Prostate gland (tissue), 2 donors: ENCODE measurements around the gene OR51B5. TPM values are rescaled to one million over a fixed set of nuclear protein-coding genes. Genes with fewer than 3 reads are reported as not detected.
"Not testable (repeated sequence)": the region's sequence is repeated elsewhere in the genome, so short reads cannot be mapped to it uniquely, and the experiment has no call there.

Experiments used
- DNase-seq: peaks from one replicate; pipeline ENCODE4 v3.0.0-alpha.2; 2019; ENCODE audit warnings: low spot score
- H3K27ac ChIP-seq, 2 donors: fragments of 200-600 bp; sonication (generic); 2 replicates each; pipeline ENCODE4 v1.5.1; 2017 to 2019
- H3K27me3 ChIP-seq: fragments of 200-600 bp; sonication (generic); replicated peaks from 2 replicates; pipeline ENCODE4 v1.5.1; 2019; ENCODE audit not compliant: insufficient read depth
- H3K36me3 ChIP-seq, 2 donors: fragments of 200-600 bp; sonication (generic); 1 replicate in 1 of 2; 2 replicates in 1 of 2; pipeline versions ENCODE4 v1.5.1 to v1.8.1; 2017 to 2019
- H3K4me1 ChIP-seq: fragments of 200-600 bp; sonication (generic); replicated peaks from 2 replicates; pipeline ENCODE4 v1.5.1; 2019
- H3K4me3 ChIP-seq, 2 donors: fragments of 200-600 bp; sonication (generic); 2 replicates each; pipeline ENCODE4 v1.5.1; 2017 to 2019
- H3K9me3 ChIP-seq: fragments of 200-600 bp; sonication (generic); 2 replicates; pipeline ENCODE4 v1.5.1; 2017
- CTCF ChIP-seq, 4 experiments: fragments of 200-600 bp in 2 of 4; fragments of 450-650 bp in 2 of 4; sonication (generic) in 2 of 4; IDR thresholded peaks; 1 replicate in 3 of 4; 2 replicates in 1 of 4; pipeline ENCODE4 v1.5.1; 2016 to 2019; ENCODE audit warnings: antibody characterized with exemption in 4 of 4, mild to moderate bottlenecking in 2 of 4, moderate library complexity in 2 of 4
- POLR2A ChIP-seq: fragments of 450-650 bp; IDR thresholded peaks from one replicate; pipeline ENCODE4 v1.6.1; 2016; ENCODE audit warnings: antibody characterized with exemption, mild to moderate bottlenecking
- POLR2AphosphoS5 ChIP-seq: sonication (generic); formaldehyde crosslinking; IDR thresholded peaks from one replicate; pipeline ENCODE4 v1.6.1; 2017; ENCODE audit warnings: antibody characterized with exemption
- WGBS: methylation state at CpG from one replicate; pipeline ENCODE4 v1.1.5; 2018; 5-methylcytosine and 5-hydroxymethylcytosine counted together
- intact Hi-C: fragments of 100-400 bp; cut with DNase I; formaldehyde crosslinking; loops from one replicate; pipeline ENCODE4 v1.14.2; 2022
- small RNA-seq, 2 donors: library from RNA; depleted of rRNA; stranded (forward); fragments of <200 nt; gene quantifications; one replicate each; pipeline ENCODE3, GENCODE V24; 2016
- total RNA-seq, 2 donors: library from RNA; depleted of rRNA; stranded (reverse); fragments of >200 nt; gene quantifications; one replicate each; pipeline ENCODE4 v1.1.0, GENCODE V29; 2016

Gene OR51B5
- total RNA-seq, 2 donors from 2014 or later, result 0.23 to 2.5 TPM

- no peaks in the 10 kb centered on the region for H3K27me3 ChIP-seq
- intact Hi-C loops, result no loop called here
- 59% methylated on average over 3 of the region's 3 CpGs for WGBS
These were observed 43.1 kb downstream of the OR51B5 start for GRCh38 chr11:5300251-5300650.

DNA sequence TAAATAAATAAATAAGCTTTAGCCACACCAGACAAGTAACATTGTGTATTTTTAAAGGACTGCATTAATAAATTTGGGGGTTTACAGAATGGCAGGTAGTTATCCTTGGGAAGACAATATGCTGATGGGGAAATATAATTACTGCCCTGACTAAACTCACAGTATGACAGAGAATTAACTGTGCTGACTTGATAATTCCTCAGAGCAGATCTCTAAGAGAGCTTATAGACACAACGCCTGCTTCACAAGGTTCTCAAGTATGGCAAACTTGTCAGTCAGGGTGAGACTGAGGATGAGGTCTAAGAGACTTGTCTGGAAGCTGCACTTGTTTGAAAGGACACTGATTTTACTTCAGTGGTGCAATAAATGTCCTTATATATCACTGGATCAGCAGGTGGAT is 44.9 kb downstream of the OR51B5 start:
- H3K9me3 ChIP-seq, result no peaks in the 10 kb centered on the region
- TF ChIP-seq CTCF (IDR thresholded peaks at IDR 0.05) (no peak), POLR2AphosphoS5 (no peak), POLR2A (no peak)
- no peaks in the 10 kb centered on the region for H3K27me3 ChIP-seq
- intact Hi-C loops, result no loop called here
- no peaks in the 10 kb centered on the region for H3K4me1 ChIP-seq
- H3K36me3 ChIP-seq, result no peaks in the 10 kb centered on the region
- DNase-seq, result no peak
- H3K27ac ChIP-seq, result no peak overlapping the region
- 90% methylated on average over 1 of the region's 1 CpG for WGBS
- H3K4me3 ChIP-seq, result no peak overlapping the region

More at GRCh38 chr11:5300251-5300650, 43.1 kb downstream of the OR51B5 start:
- Histone ChIP-seq H3K27ac (no peak overlapping the region), H3K4me3 (no peak overlapping the region), H3K9me3 (no peaks in the 10 kb centered on the region), H3K4me1 (no peaks in the 10 kb centered on the region), H3K36me3 (no peaks in the 10 kb centered on the region)
- TF ChIP-seq POLR2A (no peak), CTCF (IDR thresholded peaks at IDR 0.05) (no peak), POLR2AphosphoS5 (no peak)
- DNase-seq, result no peak

DNA sequence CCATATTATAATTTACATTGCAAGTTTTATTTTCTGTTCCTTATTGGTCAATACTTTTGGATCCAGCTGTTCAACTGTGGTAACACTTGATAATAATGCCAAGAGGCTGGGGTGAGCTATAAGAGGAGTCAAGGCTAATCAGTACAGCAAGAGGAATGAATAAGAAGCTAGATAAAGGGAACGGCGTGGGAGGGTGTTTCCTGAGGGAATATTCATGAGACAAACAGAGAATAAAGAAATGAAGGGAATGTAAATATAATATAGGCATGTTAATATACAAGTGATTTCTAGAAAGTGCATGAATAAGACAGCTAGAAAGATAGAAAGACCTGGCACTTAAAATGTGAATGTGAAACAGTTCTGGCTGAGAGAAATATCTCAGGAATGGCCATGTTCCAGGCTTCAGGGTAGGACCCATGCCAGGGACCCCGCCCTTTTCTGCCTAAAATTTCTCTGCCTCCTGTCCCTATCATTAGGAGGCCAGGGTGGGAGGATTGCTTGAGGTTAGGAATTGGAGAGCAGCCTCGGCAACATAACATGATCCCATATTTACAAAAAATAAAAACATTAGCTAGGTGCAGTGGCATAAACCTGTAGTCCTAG is 45.5 kb downstream of the OR51B5 start:
- 68% methylated on average over 4 of the region's 4 CpGs for WGBS
- no peak for DNase-seq
- intact Hi-C loops, result no loop called here
- Histone ChIP-seq H3K9me3 (no peaks in the 10 kb centered on the region), H3K4me3 (no peak overlapping the region), H3K4me1 (no peaks in the 10 kb centered on the region), H3K27ac (no peak overlapping the region), H3K27me3 (no peaks in the 10 kb centered on the region), H3K36me3 (no peaks in the 10 kb centered on the region)
- TF ChIP-seq POLR2AphosphoS5 (no peak), CTCF (IDR thresholded peaks at IDR 0.05) (no peak), POLR2A (no peak)

DNA sequence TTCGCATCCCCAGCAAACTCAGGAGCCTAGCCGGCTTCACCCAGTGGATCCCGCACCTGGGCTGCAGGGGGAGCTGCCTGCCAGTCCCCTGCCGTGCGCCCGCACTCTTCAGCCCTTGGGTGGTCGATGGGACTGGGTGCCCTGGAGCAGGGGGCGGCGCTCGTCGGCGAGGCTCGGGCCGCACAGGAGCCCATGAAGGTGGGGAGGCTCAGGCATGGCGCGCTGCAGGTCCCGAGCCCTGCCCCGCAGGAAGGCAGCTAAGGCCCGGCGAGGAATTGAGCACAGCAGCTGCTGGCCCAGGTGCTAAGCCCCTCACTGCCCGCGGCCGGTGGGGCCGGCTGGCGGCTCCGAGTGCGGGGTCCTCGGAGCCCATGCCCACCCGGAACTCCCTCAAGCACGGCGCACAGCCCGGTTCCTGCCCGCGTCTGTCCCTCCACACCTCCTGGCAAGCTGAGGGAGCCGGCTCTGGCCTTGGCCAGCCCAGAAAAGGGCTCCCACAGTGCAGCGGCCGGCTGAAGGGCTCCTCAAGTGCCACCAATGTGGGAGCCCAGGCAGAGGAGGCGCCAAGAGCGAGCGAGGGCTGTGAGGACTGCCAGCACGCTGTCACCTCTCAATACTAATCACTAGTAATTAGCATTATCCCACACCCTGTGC is 48.9 kb downstream of the OR51B5 start:
- H3K36me3 ChIP-seq, H3K4me3 ChIP-seq, H3K4me1 ChIP-seq, H3K27ac ChIP-seq, H3K27me3 ChIP-seq, H3K9me3 ChIP-seq, DNase-seq, intact Hi-C loops: not testable (repeated sequence)
- WGBS, result 95% methylated on average over 35 of the region's 41 CpGs

DNA sequence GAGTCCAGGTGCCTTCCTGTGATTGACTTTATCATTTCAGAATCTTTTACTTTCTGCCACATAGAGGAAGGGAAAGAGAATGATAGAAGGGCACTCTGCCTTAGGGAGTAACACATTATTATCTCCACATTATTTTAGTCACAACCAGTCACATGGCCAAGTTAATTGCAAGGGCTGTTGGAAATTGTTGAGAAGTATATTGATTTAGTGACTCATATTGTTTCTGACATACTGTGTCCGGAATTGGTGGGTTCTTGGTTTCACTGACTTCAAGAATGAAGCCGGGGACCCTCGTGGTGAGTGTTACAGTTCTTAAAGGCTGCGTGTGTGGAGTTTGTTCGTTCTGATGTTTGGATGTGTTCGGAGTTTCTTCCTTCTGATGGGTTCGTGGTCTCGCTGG is 50.3 kb downstream of the OR51B5 start:
- WGBS, result 94% methylated on average over 8 of the region's 8 CpGs

More for the DNA sequence above, 50.3 kb downstream of the OR51B5 start:
- DNase-seq, result no peak
- intact Hi-C loops, result no loop called here
- no peak overlapping the region for H3K4me3 ChIP-seq
- H3K27ac ChIP-seq, result no peak overlapping the region
- no peaks in the 10 kb centered on the region for H3K27me3 ChIP-seq
- H3K9me3 ChIP-seq, result no peaks in the 10 kb centered on the region
- TF ChIP-seq CTCF (IDR thresholded peaks at IDR 0.05) (no peak), POLR2AphosphoS5 (no peak)
- no peaks in the 10 kb centered on the region for H3K36me3 ChIP-seq
- no peaks in the 10 kb centered on the region for H3K4me1 ChIP-seq

Small RNA genes lying within 50 kb of the gene (small RNA-seq; reads per million reads assigned to genes)
- gene AC104389.3, result 0 reads per million in 2 donors

Other genes starting within 250 kb of the OR51B5 start
- not detected for gene OR52A5, start 205.2 kb downstream of the OR51B5 start, total RNA-seq
- gene OR52A1, start 188.8 kb downstream of the OR51B5 start, total RNA-seq, result under 1 TPM in 1 of 2 donors, not detected in 1; 0.17 TPM
- not detected for gene OR51V1, start 142.8 kb downstream of the OR51B5 start, total RNA-seq
- 10 to 100 TPM in 1 of 2 donors, 1 to 10 TPM in 1; 9.5 to 15.7 TPM for gene HBB, start 116.5 kb downstream of the OR51B5 start, total RNA-seq
- gene HBD, start 109.0 kb downstream of the OR51B5 start, total RNA-seq, result not detected
- gene HBG1, start 93.7 kb downstream of the OR51B5 start, total RNA-seq, result not detected
- not detected for gene HBG2, start 88.7 kb downstream of the OR51B5 start, total RNA-seq
- gene HBE1, start 73.6 kb downstream of the OR51B5 start, total RNA-seq, result not detected
- gene OR51B4, start 41.6 kb downstream of the OR51B5 start, total RNA-seq, result not detected
- gene OR51B2, start 19.2 kb downstream of the OR51B5 start, total RNA-seq, result not detected
- not detected for gene OR51B6, start 8.0 kb upstream of the OR51B5 start, total RNA-seq
- gene OR51M1, start 40.3 kb upstream of the OR51B5 start, total RNA-seq, result under 1 TPM in 1 of 2 donors, not detected in 1; 0.91 TPM
- gene OR51Q1, start 78.6 kb upstream of the OR51B5 start, total RNA-seq, result not detected
- gene OR51I1, start 98.0 kb upstream of the OR51B5 start, total RNA-seq, result 1 to 10 TPM in 1 of 2 donors, not detected in 1; 1.1 TPM
- not detected for gene OR51I2, start 105.8 kb upstream of the OR51B5 start, total RNA-seq
- gene OR52D1, start 145.2 kb upstream of the OR51B5 start, total RNA-seq, result not detected
- 10 to 100 TPM in 1 of 2 donors, 1 to 10 TPM in 1; 2.8 to 13.5 TPM for gene UBQLN3, start 166.4 kb upstream of the OR51B5 start, total RNA-seq
- gene UBQLNL, start 173.2 kb upstream of the OR51B5 start, total RNA-seq, result 1 to 10 TPM in 1 of 2 donors, under 1 TPM in 1; 0.68 to 1.6 TPM
- under 1 TPM in 1 of 2 donors, not detected in 1; 0.57 TPM for gene OR52H1, start 205.0 kb upstream of the OR51B5 start, total RNA-seq
- gene OR52B6, start 237.4 kb upstream of the OR51B5 start, total RNA-seq, result not detected